ENCODE data around the gene TMPRSS13.
"Not testable (repeated sequence)": the region's sequence is repeated elsewhere in the genome, so short reads cannot be mapped to it uniquely, and the experiment has no call there.

The TMPRSS13 gene

GRCh38 chr11:117931331-117931950 lies 2.2 kb upstream of the TMPRSS13 start:
- no peak for DNase-seq (ENCODE audit: low read depth in 2 of 2)

GRCh38 chr11:117930668-117931330 lies 1.6 kb upstream of the TMPRSS13 start:
- no peak for DNase-seq (ENCODE audit: low read depth in 2 of 2)

GRCh38 chr11:117929916-117930570 lies 841 bp upstream of the TMPRSS13 start:
- no peak for DNase-seq (ENCODE audit: low read depth in 2 of 2)

GRCh38 chr11:117928446-117929141 lies 608 bp downstream of the TMPRSS13 start:
- no peak for DNase-seq (ENCODE audit: low read depth in 2 of 2)

GRCh38 chr11:117927926-117928325 lies 1.3 kb downstream of the TMPRSS13 start:
- DNase-seq (ENCODE audit: low read depth in 2 of 2) = no peak

- DNase-seq (ENCODE audit: low read depth in 2 of 2) = not testable (repeated sequence)
Measured at GRCh38 chr11:117926166-117926565, 3.0 kb downstream of the TMPRSS13 start.

GRCh38 chr11:117925198-117925925 lies 3.8 kb downstream of the TMPRSS13 start:
- DNase-seq (ENCODE audit: low read depth in 2 of 2) = no peak

- DNase-seq (ENCODE audit: low read depth in 2 of 2) = no peak
Measured at GRCh38 chr11:117924631-117925170, 4.5 kb downstream of the TMPRSS13 start.

GRCh38 chr11:117923773-117924172 lies 5.4 kb downstream of the TMPRSS13 start:
- no peak for DNase-seq (ENCODE audit: low read depth in 2 of 2)

GRCh38 chr11:117923275-117923674 lies 5.9 kb downstream of the TMPRSS13 start:
- DNase-seq (ENCODE audit: low read depth in 2 of 2) = no peak

- DNase-seq (ENCODE audit: low read depth in 2 of 2) = no peak
Measured at GRCh38 chr11:117921893-117922292, 7.3 kb downstream of the TMPRSS13 start.

- no peak for DNase-seq (ENCODE audit: low read depth in 2 of 2)
Measured at GRCh38 chr11:117921456-117921855, 7.7 kb downstream of the TMPRSS13 start.

GRCh38 chr11:117919781-117920221 lies 9.4 kb downstream of the TMPRSS13 start:
- DNase-seq (ENCODE audit: low read depth in 2 of 2) = no peak

GRCh38 chr11:117919341-117919740 lies 9.9 kb downstream of the TMPRSS13 start:
- no peak for DNase-seq (ENCODE audit: low read depth in 2 of 2)

GRCh38 chr11:117918366-117919255 lies 10.6 kb downstream of the TMPRSS13 start:
- DNase-seq (ENCODE audit: low read depth in 2 of 2) = no peak

- no peak for DNase-seq (ENCODE audit: low read depth in 2 of 2)
Measured at GRCh38 chr11:117917591-117918151, 11.5 kb downstream of the TMPRSS13 start.

- DNase-seq (ENCODE audit: low read depth in 2 of 2) = no peak
Measured at GRCh38 chr11:117916956-117917355, 12.2 kb downstream of the TMPRSS13 start.

- DNase-seq (ENCODE audit: low read depth in 2 of 2) = no peak
Measured at GRCh38 chr11:117915672-117916235, 13.4 kb downstream of the TMPRSS13 start.

- DNase-seq (ENCODE audit: low read depth in 2 of 2) = no peak
Measured at GRCh38 chr11:117914991-117915618, 14.1 kb downstream of the TMPRSS13 start.
